ENCODE results near the gene KLK11. TPM values are rescaled to one million over a fixed set of nuclear protein-coding genes. Genes with fewer than 3 reads are reported as not detected.

Gene KLK11
- total RNA-seq, 1 donor from 2014 or later, result not detected

DNA sequence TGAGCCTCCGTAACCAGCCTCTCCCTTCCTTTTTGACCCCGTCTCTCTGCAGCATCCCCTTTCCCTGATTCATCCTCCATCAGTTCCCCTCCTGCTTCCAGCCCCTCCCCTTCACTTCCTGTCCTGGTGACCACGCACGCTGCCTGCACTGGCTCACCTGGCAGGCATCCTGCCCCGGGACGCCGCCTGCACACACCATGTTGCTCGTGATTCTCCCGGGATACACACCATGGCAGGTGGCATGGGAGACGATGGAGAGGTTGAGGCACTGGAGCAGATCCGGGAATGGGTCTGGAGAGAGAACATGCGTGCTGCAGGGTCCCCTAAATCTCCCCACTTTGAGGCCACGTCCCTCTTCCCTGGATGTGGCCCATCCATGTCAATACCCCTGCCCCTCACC lies 4.2 kb upstream of the KLK11 start:
- no peak overlapping the region for H3K4me3 Mint-ChIP-seq (ENCODE audit: unreplicated experiment)
- H3K9me3 Mint-ChIP-seq (ENCODE audit: unreplicated experiment), result no peaks in the 10 kb centered on the region
- no peak for DNase-seq (ENCODE audit: low spot score)
- no peak overlapping the region for H3K27ac Mint-ChIP-seq (ENCODE audit: unreplicated experiment)
- H3K27me3 Mint-ChIP-seq (ENCODE audit: unreplicated experiment), result peaks cover 8% of the 10 kb centered on the region
- no peaks in the 10 kb centered on the region for H3K36me3 Mint-ChIP-seq (ENCODE audit: low read depth, unreplicated experiment)
- H3K4me1 Mint-ChIP-seq (ENCODE audit: unreplicated experiment), result peaks cover 2% of the 10 kb centered on the region
- no peak for TF ChIP-seq CTCF (IDR thresholded peaks at IDR 0.05; ENCODE audit: unreplicated experiment)

DNA sequence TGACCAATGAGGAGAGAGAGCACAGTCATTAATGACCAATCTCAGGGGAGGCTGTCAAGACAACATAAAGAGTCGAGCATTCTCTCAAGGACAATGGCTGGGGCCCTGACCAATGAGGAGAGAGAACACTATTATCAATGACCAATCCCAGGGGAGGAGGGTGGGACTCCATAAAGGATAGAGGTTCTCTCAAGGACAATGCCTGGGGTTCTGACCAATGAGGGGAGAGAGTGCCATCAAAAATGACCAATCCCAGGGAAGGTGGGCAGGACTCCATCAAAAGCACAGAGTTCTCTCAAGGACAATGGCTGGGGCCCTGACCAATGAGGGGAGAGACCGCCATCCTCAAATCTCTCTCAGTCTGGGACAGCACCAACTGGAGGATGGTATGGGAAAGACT lies 3.3 kb upstream of the KLK11 start:
- H3K36me3 Mint-ChIP-seq (ENCODE audit: low read depth, unreplicated experiment), result no peaks in the 10 kb centered on the region
- TF ChIP-seq CTCF (IDR thresholded peaks at IDR 0.05; ENCODE audit: unreplicated experiment), result no peak
- no peak for DNase-seq (ENCODE audit: low spot score)
- H3K4me1 Mint-ChIP-seq (ENCODE audit: unreplicated experiment), result peaks cover 2% of the 10 kb centered on the region
- no peak overlapping the region for H3K27ac Mint-ChIP-seq (ENCODE audit: unreplicated experiment)
- H3K9me3 Mint-ChIP-seq (ENCODE audit: unreplicated experiment), result no peaks in the 10 kb centered on the region
- no peak overlapping the region for H3K4me3 Mint-ChIP-seq (ENCODE audit: unreplicated experiment)
- peaks cover 8% of the 10 kb centered on the region for H3K27me3 Mint-ChIP-seq (ENCODE audit: unreplicated experiment)

- TF ChIP-seq CTCF (IDR thresholded peaks at IDR 0.05; ENCODE audit: unreplicated experiment), result no peak
- Mint-ChIP-seq H3K27me3 (ENCODE audit: unreplicated experiment) (peaks cover 9% of the 10 kb centered on the region), H3K4me3 (ENCODE audit: unreplicated experiment) (no peak overlapping the region), H3K9me3 (ENCODE audit: unreplicated experiment) (no peaks in the 10 kb centered on the region), H3K4me1 (ENCODE audit: unreplicated experiment) (peaks cover 2% of the 10 kb centered on the region), H3K27ac (ENCODE audit: unreplicated experiment) (no peak overlapping the region), H3K36me3 (ENCODE audit: low read depth, unreplicated experiment) (no peaks in the 10 kb centered on the region)
- no peak for DNase-seq (ENCODE audit: low spot score)
Observed at GRCh38 chr19:51027873-51028272, 1.5 kb upstream of the KLK11 start.

GRCh38 chr19:51027126-51027806 lies 850 bp upstream of the KLK11 start:
- H3K4me1 Mint-ChIP-seq (ENCODE audit: unreplicated experiment), result peaks cover 2% of the 10 kb centered on the region
- H3K9me3 Mint-ChIP-seq (ENCODE audit: unreplicated experiment), result no peaks in the 10 kb centered on the region
- TF ChIP-seq CTCF (IDR thresholded peaks at IDR 0.05; ENCODE audit: unreplicated experiment), result no peak
- no peaks in the 10 kb centered on the region for H3K36me3 Mint-ChIP-seq (ENCODE audit: low read depth, unreplicated experiment)
- peaks cover 11% of the 10 kb centered on the region for H3K27me3 Mint-ChIP-seq (ENCODE audit: unreplicated experiment)
- H3K4me3 Mint-ChIP-seq (ENCODE audit: unreplicated experiment), result peak overlapping the region; percentile 34
- peak overlapping the region; percentile 19 for H3K27ac Mint-ChIP-seq (ENCODE audit: unreplicated experiment)
- no peak for DNase-seq (ENCODE audit: low spot score)

DNA sequence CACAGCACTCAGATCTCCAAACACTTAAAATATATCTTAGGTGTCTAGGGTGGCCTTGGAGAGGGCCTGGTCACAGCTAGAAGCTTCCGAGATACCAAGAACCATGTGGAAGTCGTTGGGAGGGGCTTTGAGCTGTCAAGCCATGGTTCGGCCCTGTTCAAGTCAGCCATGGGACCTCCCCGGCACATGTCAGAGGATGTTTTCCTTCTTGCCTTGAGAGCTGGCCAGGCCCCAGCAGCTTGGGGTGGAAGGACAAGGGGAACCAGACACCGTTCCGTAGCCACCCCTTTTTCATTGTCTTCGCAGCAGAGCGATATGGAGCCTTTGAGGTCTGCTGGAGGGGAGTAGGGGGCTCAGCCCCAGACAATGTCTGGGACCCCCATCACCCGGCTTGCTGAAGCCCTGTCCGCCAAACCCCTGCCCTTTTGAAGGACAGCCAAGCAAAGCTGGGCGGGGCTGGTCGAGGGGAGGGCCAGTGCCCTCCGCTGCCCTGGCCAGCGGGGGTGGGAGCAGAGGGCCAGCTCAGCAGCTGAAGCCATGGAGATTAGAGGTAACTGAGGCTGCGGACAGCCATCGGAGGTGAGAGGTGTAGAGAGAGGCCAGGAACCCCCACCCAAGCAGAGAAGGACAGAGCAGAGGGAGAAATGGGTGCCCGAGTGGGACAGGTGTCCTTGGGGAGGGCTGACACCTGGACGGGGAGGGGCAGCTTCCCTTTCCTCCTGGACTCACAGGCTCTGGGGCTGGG lies 435 bp downstream of the KLK11 start:
- H3K4me3 Mint-ChIP-seq (ENCODE audit: unreplicated experiment), result no peak overlapping the region
- peaks cover 6% of the 10 kb centered on the region for H3K27me3 Mint-ChIP-seq (ENCODE audit: unreplicated experiment)
- no peaks in the 10 kb centered on the region for H3K36me3 Mint-ChIP-seq (ENCODE audit: low read depth, unreplicated experiment)
- TF ChIP-seq CTCF (IDR thresholded peaks at IDR 0.05; ENCODE audit: unreplicated experiment), result no peak
- DNase-seq (ENCODE audit: low spot score), result no peak
- H3K27ac Mint-ChIP-seq (ENCODE audit: unreplicated experiment), result no peak overlapping the region
- H3K4me1 Mint-ChIP-seq (ENCODE audit: unreplicated experiment), result peaks cover 2% of the 10 kb centered on the region
- H3K9me3 Mint-ChIP-seq (ENCODE audit: unreplicated experiment), result no peaks in the 10 kb centered on the region
